Measurements from ENCODE around the gene RHBDL3.

The RHBDL3 gene

DNA sequence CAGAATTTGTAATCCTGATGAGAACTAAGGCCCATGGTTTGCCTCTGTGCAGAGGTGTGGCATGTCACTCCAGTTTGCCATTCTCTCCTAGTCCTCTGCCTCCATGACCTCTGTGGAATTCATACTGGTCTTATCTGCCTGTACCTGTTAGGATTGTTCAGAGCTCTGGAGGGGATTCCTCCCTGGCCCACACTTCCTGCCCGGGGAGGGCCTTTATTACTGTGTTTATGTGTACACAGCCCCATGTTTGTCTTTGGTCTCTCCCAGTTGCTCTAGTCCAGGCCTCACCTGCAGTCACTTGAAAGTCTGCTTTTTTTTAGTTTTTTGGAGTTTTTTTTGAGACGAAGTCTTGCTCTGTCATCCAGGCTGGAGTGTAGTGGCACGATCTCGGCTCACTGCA, 36.4 kb downstream of the RHBDL3 start:
- Histone ChIP-seq H3K27me3 (peaks cover 2% of the 10 kb centered on the region), H3K9me3 (no peaks in the 10 kb centered on the region)

DNA sequence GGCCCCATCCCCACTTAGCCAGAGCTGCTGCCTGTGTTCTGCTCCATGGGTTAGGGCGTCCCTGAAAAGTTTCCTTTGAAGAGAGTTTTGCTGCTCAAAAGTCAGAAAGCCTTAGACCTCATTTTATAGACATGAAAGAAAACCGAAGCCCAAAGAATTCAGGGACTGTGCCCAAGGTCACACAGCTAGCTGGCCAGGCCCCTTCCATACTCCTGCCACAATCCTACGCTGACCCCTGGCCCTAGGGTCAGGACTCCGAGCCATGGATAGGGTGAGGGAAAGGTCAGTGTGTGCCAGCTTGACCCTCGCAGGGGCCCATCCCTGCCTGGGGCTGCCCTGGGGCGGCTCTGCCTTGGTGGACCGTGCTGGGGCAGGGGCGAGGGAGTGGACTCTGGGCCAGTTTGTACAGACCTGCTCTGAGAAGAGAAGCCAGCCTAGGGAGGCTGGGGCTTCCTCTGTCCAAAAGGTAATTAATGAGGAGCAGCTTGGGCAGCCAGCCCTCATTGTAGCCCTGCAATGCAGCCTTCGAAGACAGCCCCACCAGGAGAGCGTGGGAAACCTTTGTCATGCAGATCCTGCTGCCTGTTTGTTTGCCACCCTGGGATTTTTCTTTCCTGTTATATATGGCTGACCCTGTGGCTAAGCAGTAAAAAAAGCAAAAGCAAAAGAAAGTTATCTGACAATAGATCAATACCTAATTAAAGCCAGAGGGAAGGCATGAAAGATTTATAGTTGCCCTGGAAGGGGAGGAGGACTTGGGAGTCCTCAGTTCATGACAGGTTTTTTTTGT, 37.4 kb downstream of the RHBDL3 start:
- Histone ChIP-seq H3K27me3 (peaks cover 10% of the 10 kb centered on the region), H3K9me3 (no peaks in the 10 kb centered on the region), H3K36me3 (no peaks in the 10 kb centered on the region), H3K4me3 (ENCODE audit: low read depth in 1 of 2, low read length in 1 of 2) (no peak overlapping the region), H3K27ac (no peak overlapping the region), H3K4me1 (ENCODE audit: control insufficient read depth in 1 of 2, insufficient read depth in 1 of 2, low read depth in 1 of 2, low read length in 1 of 2) (no peaks in the 10 kb centered on the region)
- TF ChIP-seq, protein P1, sequence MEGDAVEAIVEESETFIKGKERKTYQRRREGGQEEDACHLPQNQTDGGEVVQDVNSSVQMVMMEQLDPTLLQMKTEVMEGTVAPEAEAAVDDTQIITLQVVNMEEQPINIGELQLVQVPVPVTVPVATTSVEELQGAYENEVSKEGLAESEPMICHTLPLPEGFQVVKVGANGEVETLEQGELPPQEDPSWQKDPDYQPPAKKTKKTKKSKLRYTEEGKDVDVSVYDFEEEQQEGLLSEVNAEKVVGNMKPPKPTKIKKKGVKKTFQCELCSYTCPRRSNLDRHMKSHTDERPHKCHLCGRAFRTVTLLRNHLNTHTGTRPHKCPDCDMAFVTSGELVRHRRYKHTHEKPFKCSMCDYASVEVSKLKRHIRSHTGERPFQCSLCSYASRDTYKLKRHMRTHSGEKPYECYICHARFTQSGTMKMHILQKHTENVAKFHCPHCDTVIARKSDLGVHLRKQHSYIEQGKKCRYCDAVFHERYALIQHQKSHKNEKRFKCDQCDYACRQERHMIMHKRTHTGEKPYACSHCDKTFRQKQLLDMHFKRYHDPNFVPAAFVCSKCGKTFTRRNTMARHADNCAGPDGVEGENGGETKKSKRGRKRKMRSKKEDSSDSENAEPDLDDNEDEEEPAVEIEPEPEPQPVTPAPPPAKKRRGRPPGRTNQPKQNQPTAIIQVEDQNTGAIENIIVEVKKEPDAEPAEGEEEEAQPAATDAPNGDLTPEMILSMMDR (IDR thresholded peaks at IDR 0.05): no peak

More for the DNA sequence above, 36.4 kb downstream of the RHBDL3 start:
- H3K4me3 ChIP-seq (ENCODE audit: low read depth in 1 of 2, low read length in 1 of 2): no peak overlapping the region
- no peaks in the 10 kb centered on the region for H3K36me3 ChIP-seq
- H3K27ac ChIP-seq: no peak overlapping the region
- no peaks in the 10 kb centered on the region for H3K4me1 ChIP-seq (ENCODE audit: control insufficient read depth in 1 of 2, insufficient read depth in 1 of 2, low read depth in 1 of 2, low read length in 1 of 2)
- TF ChIP-seq, protein P1 (IDR thresholded peaks at IDR 0.05): no peak

DNA sequence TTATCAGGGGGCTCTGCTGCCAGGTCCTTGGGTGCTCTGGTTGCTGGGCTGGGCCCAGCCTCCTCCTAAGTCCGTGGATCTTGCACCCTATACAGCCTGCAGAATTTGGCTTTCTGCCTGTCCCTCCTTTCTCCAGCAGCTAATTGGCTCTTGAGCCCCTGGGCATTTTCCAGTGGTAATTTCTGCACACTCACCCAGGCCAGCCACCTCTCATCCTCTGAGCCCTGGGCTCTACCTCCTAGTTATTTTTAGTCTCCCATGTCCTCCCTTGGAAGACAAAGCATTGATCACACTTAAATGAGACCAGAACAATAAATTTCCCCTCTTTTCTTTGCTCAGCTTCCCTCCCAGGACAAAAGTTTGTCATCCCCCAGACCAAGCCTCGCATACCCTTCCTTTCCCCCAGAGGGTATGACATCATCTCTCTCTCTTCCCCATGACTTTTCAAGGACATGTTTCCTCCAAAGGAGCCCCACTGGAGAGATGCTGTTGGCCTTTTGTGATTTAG, 38.2 kb downstream of the RHBDL3 start:
- Histone ChIP-seq H3K4me1 (ENCODE audit: control insufficient read depth in 1 of 2, insufficient read depth in 1 of 2, low read depth in 1 of 2, low read length in 1 of 2) (no peaks in the 10 kb centered on the region), H3K27me3 (peaks cover 10% of the 10 kb centered on the region), H3K9me3 (no peaks in the 10 kb centered on the region), H3K27ac (no peak overlapping the region), H3K36me3 (no peaks in the 10 kb centered on the region), H3K4me3 (ENCODE audit: low read depth in 1 of 2, low read length in 1 of 2) (no peak overlapping the region)
- TF ChIP-seq, protein P1 (IDR thresholded peaks at IDR 0.05): no peak

DNA sequence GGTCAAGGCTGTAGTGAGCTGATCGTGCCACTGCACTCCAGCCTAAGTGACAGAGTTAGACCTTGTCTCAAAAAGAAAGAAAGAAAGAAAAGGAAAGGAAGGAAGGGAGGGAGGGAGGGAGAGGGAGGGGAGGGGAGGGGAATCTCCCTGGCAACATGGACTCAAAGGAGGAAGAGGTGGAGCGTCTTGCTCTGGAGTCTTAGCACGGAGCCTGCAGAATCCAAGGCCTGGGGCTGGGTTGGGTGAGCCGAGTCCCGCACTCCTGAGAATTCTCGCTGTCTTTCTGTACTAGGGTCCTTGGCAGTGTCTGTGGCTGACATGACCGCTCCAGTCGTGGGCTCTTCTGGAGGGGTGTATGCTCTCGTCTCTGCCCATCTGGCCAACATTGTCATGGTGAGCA, 39.4 kb downstream of the RHBDL3 start:
- H3K27me3 ChIP-seq: peaks cover 10% of the 10 kb centered on the region

DNA sequence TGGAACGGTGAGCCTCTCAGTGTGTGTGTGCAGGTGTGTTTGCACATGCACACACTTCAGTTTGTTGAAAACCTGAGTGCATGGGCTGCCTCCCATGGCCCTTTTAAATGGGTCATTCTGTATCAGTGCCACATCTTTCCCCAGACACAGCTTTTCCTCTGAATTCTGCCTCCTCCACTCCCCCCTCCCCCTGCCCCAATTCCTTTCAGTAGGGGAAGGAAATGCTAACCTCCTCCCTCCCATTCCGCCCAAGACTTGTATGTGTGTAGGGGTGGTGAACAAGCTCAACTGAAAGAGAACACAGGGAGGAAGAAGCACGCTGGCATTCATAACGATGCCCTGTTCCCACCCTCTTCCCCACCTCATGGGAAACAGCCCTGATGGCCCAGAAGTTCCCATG, 42.0 kb downstream of the RHBDL3 start:
- Histone ChIP-seq H3K27me3 (peaks cover 10% of the 10 kb centered on the region), H3K36me3 (no peaks in the 10 kb centered on the region), H3K9me3 (no peaks in the 10 kb centered on the region), H3K27ac (no peak overlapping the region), H3K4me3 (ENCODE audit: low read depth in 1 of 2, low read length in 1 of 2) (no peak overlapping the region), H3K4me1 (ENCODE audit: control insufficient read depth in 1 of 2, insufficient read depth in 1 of 2, low read depth in 1 of 2, low read length in 1 of 2) (no peaks in the 10 kb centered on the region)
- TF ChIP-seq, protein P1 (IDR thresholded peaks at IDR 0.05): no peak

More for the DNA sequence above, 39.4 kb downstream of the RHBDL3 start:
- no peak overlapping the region for H3K4me3 ChIP-seq (ENCODE audit: low read depth in 1 of 2, low read length in 1 of 2)
- TF ChIP-seq, protein P1 (IDR thresholded peaks at IDR 0.05): no peak
- H3K4me1 ChIP-seq (ENCODE audit: control insufficient read depth in 1 of 2, insufficient read depth in 1 of 2, low read depth in 1 of 2, low read length in 1 of 2): no peaks in the 10 kb centered on the region
- H3K36me3 ChIP-seq: no peaks in the 10 kb centered on the region
- H3K9me3 ChIP-seq: no peaks in the 10 kb centered on the region
- H3K27ac ChIP-seq: no peak overlapping the region
